Measurements from ENCODE around the gene SLC39A11. TPM values are rescaled to one million over a fixed set of nuclear protein-coding genes. Genes with fewer than 3 reads are reported as not detected.

Gene SLC39A11
- total and polyA plus RNA-seq, 2 of the 13 experiments (the other 11 are each of a cell fraction or from before 2014, with no cell fraction given): 17.2 to 31.5 TPM

DNA sequence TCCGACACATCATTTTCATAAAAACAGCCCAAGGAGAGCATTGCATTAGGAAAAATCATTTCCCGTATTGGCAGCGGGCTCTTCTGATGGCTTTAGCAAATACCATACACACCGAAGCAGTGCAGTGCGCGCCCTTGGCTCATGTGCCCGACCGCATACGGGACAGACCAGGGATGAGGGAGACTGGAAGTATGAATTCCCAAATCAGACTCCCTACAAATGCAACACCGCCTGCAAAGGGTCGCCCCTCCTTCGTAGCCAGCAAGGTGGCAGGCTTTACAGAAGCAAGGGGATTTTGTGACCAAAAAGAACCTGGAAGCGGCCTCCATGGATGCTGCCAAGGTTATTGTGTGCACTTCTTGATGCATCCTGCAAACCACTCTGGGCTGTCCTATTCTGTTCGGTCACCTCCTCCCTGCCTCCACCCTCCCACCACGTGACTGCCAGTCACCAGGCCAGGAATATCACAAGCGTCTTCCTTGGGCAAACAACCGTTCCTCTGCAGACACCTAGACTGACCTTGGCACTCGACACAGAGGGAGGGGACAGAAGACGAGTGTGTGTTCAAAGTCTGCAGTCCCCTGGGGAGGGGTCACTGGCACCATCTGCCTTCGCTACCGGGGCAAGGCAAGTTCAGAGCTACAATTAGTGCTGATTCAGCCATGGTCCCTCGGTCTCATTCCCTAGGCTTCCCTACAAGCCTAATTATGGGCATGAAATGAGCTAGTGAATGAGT lies 460.4 kb downstream of the SLC39A11 start (continued):
- TF ChIP-seq CENPT (CRISPR knock-in tag; IDR thresholded peaks at IDR 0.05; ENCODE audit: low read depth) (no peak), HNRNPLL (IDR thresholded peaks at IDR 0.05; ENCODE audit: low read depth, low read length, poor library complexity, severe bottlenecking) (no peak), ZNF264 (CRISPR knock-in tag; IDR thresholded peaks at IDR 0.05) (no peak; the same call in 1 of the 2 replicates), ZKSCAN1 (IDR thresholded peaks at IDR 0.05; ENCODE audit: low read length) (no peak), ZNF607 (CRISPR knock-in tag; IDR thresholded peaks at IDR 0.05; ENCODE audit: borderline replicate concordance) (0 out of 2 replicates have a peak, but pooled peaks have one; percentile 21), LCORL (IDR thresholded peaks at IDR 0.05) (no peak), LCORL (CRISPR knock-in tag; IDR thresholded peaks at IDR 0.05) (peak; percentile 93), ZNF335 (CRISPR knock-in tag; IDR thresholded peaks at IDR 0.05) (peak; percentile 91), ZNF124 (CRISPR knock-in tag; IDR thresholded peaks at IDR 0.05) (peak; percentile 55), ZSCAN30 (CRISPR knock-in tag; IDR thresholded peaks at IDR 0.05) (no peak), ZFP62 (CRISPR knock-in tag; IDR thresholded peaks at IDR 0.05) (no peak), WIZ (CRISPR knock-in tag; IDR thresholded peaks at IDR 0.05) (no peak), ZNF772 (CRISPR knock-in tag; IDR thresholded peaks at IDR 0.05) (peak; percentile 97), KLF9 (CRISPR knock-in tag; IDR thresholded peaks at IDR 0.05; ENCODE audit: low read depth) (no peak), ZNF615 (CRISPR knock-in tag; IDR thresholded peaks at IDR 0.05; ENCODE audit: borderline replicate concordance) (no peak), ATF7-NPFF (CRISPR knock-in tag; IDR thresholded peaks at IDR 0.05; ENCODE audit: low read depth) (no peak), IRX3 (CRISPR knock-in tag; IDR thresholded peaks at IDR 0.05; ENCODE audit: borderline replicate concordance, low read depth) (no peak), ARNT2 (CRISPR knock-in tag; IDR thresholded peaks at IDR 0.05; ENCODE audit: low read depth) (peak; percentile 58; the same call in 1 of the 2 replicates), ZNF670 (CRISPR knock-in tag; IDR thresholded peaks at IDR 0.05; ENCODE audit: borderline replicate concordance) (no peak), ZNF207 (IDR thresholded peaks at IDR 0.05; ENCODE audit: borderline replicate concordance) (no peak)
- TF ChIP-seq, protein P1, sequence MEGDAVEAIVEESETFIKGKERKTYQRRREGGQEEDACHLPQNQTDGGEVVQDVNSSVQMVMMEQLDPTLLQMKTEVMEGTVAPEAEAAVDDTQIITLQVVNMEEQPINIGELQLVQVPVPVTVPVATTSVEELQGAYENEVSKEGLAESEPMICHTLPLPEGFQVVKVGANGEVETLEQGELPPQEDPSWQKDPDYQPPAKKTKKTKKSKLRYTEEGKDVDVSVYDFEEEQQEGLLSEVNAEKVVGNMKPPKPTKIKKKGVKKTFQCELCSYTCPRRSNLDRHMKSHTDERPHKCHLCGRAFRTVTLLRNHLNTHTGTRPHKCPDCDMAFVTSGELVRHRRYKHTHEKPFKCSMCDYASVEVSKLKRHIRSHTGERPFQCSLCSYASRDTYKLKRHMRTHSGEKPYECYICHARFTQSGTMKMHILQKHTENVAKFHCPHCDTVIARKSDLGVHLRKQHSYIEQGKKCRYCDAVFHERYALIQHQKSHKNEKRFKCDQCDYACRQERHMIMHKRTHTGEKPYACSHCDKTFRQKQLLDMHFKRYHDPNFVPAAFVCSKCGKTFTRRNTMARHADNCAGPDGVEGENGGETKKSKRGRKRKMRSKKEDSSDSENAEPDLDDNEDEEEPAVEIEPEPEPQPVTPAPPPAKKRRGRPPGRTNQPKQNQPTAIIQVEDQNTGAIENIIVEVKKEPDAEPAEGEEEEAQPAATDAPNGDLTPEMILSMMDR (CRISPR knock-in tag; IDR thresholded peaks at IDR 0.05): peak; percentile 70
- TF ChIP-seq, protein P2, sequence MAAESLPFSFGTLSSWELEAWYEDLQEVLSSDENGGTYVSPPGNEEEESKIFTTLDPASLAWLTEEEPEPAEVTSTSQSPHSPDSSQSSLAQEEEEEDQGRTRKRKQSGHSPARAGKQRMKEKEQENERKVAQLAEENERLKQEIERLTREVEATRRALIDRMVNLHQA (CRISPR knock-in tag; IDR thresholded peaks at IDR 0.05): no peak
- TF ChIP-seq, protein P3, sequence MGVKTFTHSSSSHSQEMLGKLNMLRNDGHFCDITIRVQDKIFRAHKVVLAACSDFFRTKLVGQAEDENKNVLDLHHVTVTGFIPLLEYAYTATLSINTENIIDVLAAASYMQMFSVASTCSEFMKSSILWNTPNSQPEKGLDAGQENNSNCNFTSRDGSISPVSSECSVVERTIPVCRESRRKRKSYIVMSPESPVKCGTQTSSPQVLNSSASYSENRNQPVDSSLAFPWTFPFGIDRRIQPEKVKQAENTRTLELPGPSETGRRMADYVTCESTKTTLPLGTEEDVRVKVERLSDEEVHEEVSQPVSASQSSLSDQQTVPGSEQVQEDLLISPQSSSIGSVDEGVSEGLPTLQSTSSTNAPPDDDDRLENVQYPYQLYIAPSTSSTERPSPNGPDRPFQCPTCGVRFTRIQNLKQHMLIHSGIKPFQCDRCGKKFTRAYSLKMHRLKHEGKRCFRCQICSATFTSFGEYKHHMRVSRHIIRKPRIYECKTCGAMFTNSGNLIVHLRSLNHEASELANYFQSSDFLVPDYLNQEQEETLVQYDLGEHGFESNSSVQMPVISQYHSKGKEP (CRISPR knock-in tag; IDR thresholded peaks at IDR 0.05): no peak
- TF ChIP-seq, protein P4, sequence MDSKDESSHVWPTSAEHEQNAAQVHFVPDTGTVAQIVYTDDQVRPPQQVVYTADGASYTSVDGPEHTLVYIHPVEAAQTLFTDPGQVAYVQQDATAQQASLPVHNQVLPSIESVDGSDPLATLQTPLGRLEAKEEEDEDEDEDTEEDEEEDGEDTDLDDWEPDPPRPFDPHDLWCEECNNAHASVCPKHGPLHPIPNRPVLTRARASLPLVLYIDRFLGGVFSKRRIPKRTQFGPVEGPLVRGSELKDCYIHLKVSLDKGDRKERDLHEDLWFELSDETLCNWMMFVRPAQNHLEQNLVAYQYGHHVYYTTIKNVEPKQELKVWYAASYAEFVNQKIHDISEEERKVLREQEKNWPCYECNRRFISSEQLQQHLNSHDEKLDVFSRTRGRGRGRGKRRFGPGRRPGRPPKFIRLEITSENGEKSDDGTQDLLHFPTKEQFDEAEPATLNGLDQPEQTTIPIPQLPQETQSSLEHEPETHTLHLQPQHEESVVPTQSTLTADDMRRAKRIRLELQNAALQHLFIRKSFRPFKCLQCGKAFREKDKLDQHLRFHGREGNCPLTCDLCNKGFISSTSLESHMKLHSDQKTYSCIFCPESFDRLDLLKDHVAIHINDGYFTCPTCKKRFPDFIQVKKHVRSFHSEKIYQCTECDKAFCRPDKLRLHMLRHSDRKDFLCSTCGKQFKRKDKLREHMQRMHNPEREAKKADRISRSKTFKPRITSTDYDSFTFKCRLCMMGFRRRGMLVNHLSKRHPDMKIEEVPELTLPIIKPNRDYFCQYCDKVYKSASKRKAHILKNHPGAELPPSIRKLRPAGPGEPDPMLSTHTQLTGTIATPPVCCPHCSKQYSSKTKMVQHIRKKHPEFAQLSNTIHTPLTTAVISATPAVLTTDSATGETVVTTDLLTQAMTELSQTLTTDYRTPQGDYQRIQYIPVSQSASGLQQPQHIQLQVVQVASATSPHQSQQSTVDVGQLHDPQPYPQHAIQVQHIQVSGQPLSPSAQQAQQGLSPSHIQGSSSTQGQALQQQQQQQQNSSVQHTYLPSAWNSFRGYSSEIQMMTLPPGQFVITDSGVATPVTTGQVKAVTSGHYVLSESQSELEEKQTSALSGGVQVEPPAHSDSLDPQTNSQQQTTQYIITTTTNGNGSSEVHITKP (CRISPR knock-in tag; IDR thresholded peaks at IDR 0.05; ENCODE audit: low read depth): peak; percentile 91

Data from HepG2 (cell line).